K562 (cell line): Measurements from ENCODE around the gene ADAMTS7. TPM values are rescaled to one million over a fixed set of nuclear protein-coding genes. Genes with fewer than 3 reads are reported as not detected.

Experiments
- ATAC-seq: fragments of 200-7000 bp; cut with Tn5 transposase; 3 replicates; pipeline ENCODE4 v1.9.1; 2020; ENCODE audit warnings: moderate library complexity
- BruUV-seq: library from RNA; stranded (reverse); fragments of 400-500 nt; replicated peaks from 2 replicates; lab custom pipeline; 2021; lab: Mats Ljungman, UMichigan
- CTCF ChIA-PET: fragments of 300-600 bp; formaldehyde crosslinking; extraction: SDS; loops from one replicate; lab custom pipeline; 2021; ENCODE audit warnings: low intra/inter-chr PET ratio; lab: Yijun Ruan, JAX
- POLR2A ChIA-PET: fragments of 300-600, 350-650 bp; sonication (Branson Sonifier 250); formaldehyde crosslinking; extraction: SDS; loops from one replicate; lab custom pipeline; 2021; ENCODE audit warnings: antibody characterized with exemption, inconsistent platforms; lab: Yijun Ruan, JAX
- DNase-seq, 4 experiments: peaks; one replicate each; pipeline versions ENCODE4 v3.0.0 to v3.0.0-alpha.2; 2011 to 2018; ENCODE audit warnings: low spot score in 3 of 4, mixed read lengths in 3 of 4; ENCODE audit errors: extremely low read depth in 1 of 4
- FAIRE-seq: peaks from 2 replicates; lab custom pipeline; 2011; peaks lifted over from hg19 to GRCh38; lab: Jason Lieb, UNC
- H2AFZ ChIP-seq: 2 replicates; pipeline ENCODE4 v1.6.0; 2011; ENCODE audit warnings: low read depth, low read length, control low read depth, inconsistent platforms
- H3K27ac ChIP-seq: fragments of 200-600 bp; 3 replicates; pipeline ENCODE4 v1.8.0; 2011; ENCODE audit warnings: low read depth, mild to moderate bottlenecking, control low read depth, inconsistent platforms, low read length, moderate library complexity, mixed read lengths; ENCODE audit errors: extremely low read depth
- H3K27me3 ChIP-seq, 2 experiments: fragments of 300-600 bp in 1 of 2; 2 replicates in 1 of 2; 3 replicates in 1 of 2; pipeline versions ENCODE4 v1.6.0 to v1.8.0; 2011; ENCODE audit warnings: inconsistent platforms in 2 of 2, low read length in 2 of 2, mild to moderate bottlenecking in 1 of 2, mixed read lengths in 1 of 2, moderate library complexity in 1 of 2; ENCODE audit not compliant: control insufficient read depth in 2 of 2, insufficient read depth in 2 of 2
- H3K36me3 ChIP-seq: fragments of 300-600 bp; 3 replicates; pipeline ENCODE4 v1.8.0; 2011; ENCODE audit warnings: mild to moderate bottlenecking, low read length, inconsistent platforms; ENCODE audit not compliant: control insufficient read depth, insufficient read depth
- H3K4me1 ChIP-seq, 2 experiments: fragments of 200-600 bp in 1 of 2; replicated peaks in 1 of 2; 2 replicates in 1 of 2; 3 replicates in 1 of 2; pipeline versions ENCODE4 v1.5.1 to v1.8.0; 2011; ENCODE audit warnings: inconsistent platforms in 2 of 2, low read length in 2 of 2, mild to moderate bottlenecking in 1 of 2, mixed read lengths in 1 of 2, moderate library complexity in 1 of 2; ENCODE audit not compliant: control insufficient read depth in 2 of 2, insufficient read depth in 2 of 2
- H3K4me2 ChIP-seq: 2 replicates; pipeline ENCODE4 v1.6.1; 2011; ENCODE audit warnings: low read length, control low read depth, inconsistent platforms, mixed read lengths; ENCODE audit not compliant: insufficient read depth
- H3K4me3 ChIP-seq: fragments of 200-600 bp; sonication (generic), shearing (Covaris generic); 2 replicates; pipeline ENCODE4 v1.5.1; 2016; ENCODE audit warnings: control low read depth, inconsistent platforms
- H3K79me2 ChIP-seq: fragments of 200-600 bp; 3 replicates; pipeline ENCODE4 v1.8.0; 2011; ENCODE audit warnings: low read length, inconsistent platforms; ENCODE audit not compliant: control insufficient read depth, insufficient read depth
- H3K9ac ChIP-seq, 2 experiments: 2 replicates each; pipeline versions ENCODE4 v1.6.0 to v1.6.1; 2011; ENCODE audit warnings: low read depth in 2 of 2, low read length in 2 of 2, control low read depth in 1 of 2, inconsistent platforms in 1 of 2, mild to moderate bottlenecking in 1 of 2, mixed read lengths in 1 of 2; ENCODE audit not compliant: insufficient read depth in 1 of 2
- H3K9me1 ChIP-seq: one replicate; pipeline ENCODE4 v1.6.0; 2011; ENCODE audit warnings: inconsistent platforms, mild to moderate bottlenecking, low read length, moderate library complexity; ENCODE audit not compliant: control insufficient read depth, insufficient read depth
- H3K9me3 ChIP-seq: replicated peaks from 2 replicates; pipeline ENCODE4 v1.5.1; 2011; ENCODE audit warnings: low read depth, low read length, inconsistent platforms; ENCODE audit not compliant: control insufficient read depth, insufficient read depth
- H4K20me1 ChIP-seq: replicated peaks from 2 replicates; pipeline ENCODE4 v1.6.1; 2011; ENCODE audit warnings: low read length, inconsistent platforms, mixed read lengths; ENCODE audit not compliant: control insufficient read depth, insufficient read depth
- HNRNPK ChIP-seq: fragments of 200-400 bp; formaldehyde crosslinking; IDR thresholded peaks from one replicate; pipeline ENCODE4 v1.6.1; 2018; ENCODE audit warnings: mild to moderate bottlenecking, low read depth, low read length; ENCODE audit not compliant: poor library complexity, severe bottlenecking
- MGA ChIP-seq: fragments of 450-650 bp; IDR thresholded peaks from 2 replicates; pipeline ENCODE4 v1.6.1; 2016; ENCODE audit warnings: mild to moderate bottlenecking, moderate library complexity
- NFIC ChIP-seq: fragments of 450-650 bp; IDR thresholded peaks from 2 replicates; pipeline ENCODE4 v1.6.1; 2017; ENCODE audit warnings: mild to moderate bottlenecking, inconsistent platforms
- PCBP1 ChIP-seq: fragments of 200-400 bp; formaldehyde crosslinking; IDR thresholded peaks from 2 replicates; pipeline ENCODE4 v1.6.1; 2018; ENCODE audit warnings: mild to moderate bottlenecking, low read depth, low read length; ENCODE audit not compliant: poor library complexity, severe bottlenecking
- TBP ChIP-seq: optimal IDR thresholded peaks from 2 replicates; pipeline ENCODE3; 2011; ENCODE audit warnings: low read depth, low read length, improper control_type of control experiment
- UBTF ChIP-seq, 2 experiments: IDR thresholded peaks; 2 replicates each; pipeline ENCODE4 v1.6.1; 2012; ENCODE audit warnings: improper control_type of control experiment in 2 of 2, low read depth in 2 of 2, low read length in 2 of 2, borderline replicate concordance in 1 of 2
- WGBS: fragments of 100-300 bp; shearing (Covaris generic); methylation state at CpG from one replicate; pipeline ENCODE4 v1.1.6; 2016; ENCODE audit warnings: low coverage, mixed read lengths; ENCODE audit not compliant: insufficient coverage; ENCODE audit errors: missing lambda C conversion rate; 5-methylcytosine and 5-hydroxymethylcytosine counted together
- in situ Hi-C: fragments of 300-500 bp; cut with MboI; formaldehyde crosslinking; loops from 4 replicates; pipeline ENCODE4 v1.15.0; 2018; ENCODE audit warnings: inconsistent platforms, mixed read lengths
- intact Hi-C: fragments of 100-400 bp; cut with micrococcal nuclease; formaldehyde crosslinking; loops from 2 replicates; pipeline ENCODE4 v1.14.2; 2022
- polyA plus RNA-seq, 8 experiments: library from polyadenylated mRNA; depleted of rRNA in 4 of 8; stranded (reverse) in 5 of 8; unstranded in 3 of 8; fragments of >200 nt; fragmentation: Nextera tagmentation in 2 of 8; fragmentation: Illumina TruSeq in 1 of 8; extraction: Ambion mirVana in 2 of 8; extraction: Trizol in 1 of 8; gene quantifications; 2 replicates each; pipeline versions ENCODE4 v1.2.1 to v1.2.3, GENCODE V29; 2011 to 2014; ENCODE audit warnings: inconsistent platforms in 1 of 8, missing spikeins in 1 of 8
- total RNA-seq, 7 experiments: library from RNA; depleted of rRNA in 6 of 7; stranded (reverse); fragments of >200 nt in 6 of 7; fragmentation: Illumina TruSeq in 2 of 7; extraction: Trizol in 2 of 7; gene quantifications; 2 replicates each; pipeline versions ENCODE4 v1.2.1 to v1.2.3, GENCODE V29; 2011 to 2021; ENCODE audit warnings: low replicate concordance in 1 of 7

ADAMTS7 gene
- total and polyA plus RNA-seq, 9 of the 15 experiments (the other 6 are each of a cell fraction or from before 2014, with no cell fraction given), result 0.05 to 0.07 TPM; not detected in 7

GRCh38 chr15:78810362-78811123, 721 bp downstream of the ADAMTS7 start:
- peak overlapping the region; percentile 46 for H3K4me3 ChIP-seq
- peaks cover 6% of the 10 kb centered on the region for H3K9me1 ChIP-seq
- no peaks in the 10 kb centered on the region for H3K36me3 ChIP-seq
- peak overlapping the region; percentile 29; the same call in 1 of the 2 replicates for H3K4me2 ChIP-seq
- DNase-seq (peak in 3 of 4 experiments; percentile 24 to 36 (median 36)), ATAC-seq (peak; percentile 26), FAIRE-seq (no peak)
- WGBS, result 12% methylated on average over 35 of the region's 76 CpGs
- H2AFZ ChIP-seq, result peak overlapping the region; percentile 69; the same call in 1 of the 2 replicates
- H3K79me2 ChIP-seq, result no peaks in the 10 kb centered on the region
- H3K27me3 ChIP-seq, result peaks cover 21 to 27% of the 10 kb centered on the region in 2 experiments; a peak in 3 of 5 replicates
- TF ChIP-seq PCBP1, result no peak
- no peak for TF ChIP-seq HNRNPK
- peak; percentile 58 for TF ChIP-seq NFIC
- TF ChIP-seq UBTF (IDR thresholded peaks at IDR 0.05; ENCODE audit: borderline replicate concordance in 1 of 2, low read depth in 2 of 2, low read length in 2 of 2), result 0 out of 4 replicates have a peak, but pooled peaks of 1 of the 2 experiments have one; percentile 19
- no peak for TF ChIP-seq MGA
- no peak for TF ChIP-seq TBP
- H3K27ac ChIP-seq, result no peak overlapping the region
- H3K9ac ChIP-seq, result peak overlapping the region in 1 of 2 experiments; percentile 76; a peak in 2 of 4 replicates
- intact Hi-C loops (no loop called here), in situ Hi-C loops (no loop called here)
- ChIA-PET POLR2A (interaction anchor here (0.6 to 1.1 kb wide), 4 partner anchors 20 to 1404 kb away, joined by 3 read pairs; no protein-coding TSS in a partner anchor), CTCF (no interaction called here)
- peaks cover 5% of the 10 kb centered on the region; the same call in 1 of the 2 replicates for H3K9me3 ChIP-seq
- H4K20me1 ChIP-seq, result peaks cover 6% of the 10 kb centered on the region; the same call in 1 of the 2 replicates
- H3K4me1 ChIP-seq, result peaks cover 0 to 22% of the 10 kb centered on the region in 2 experiments; a peak in 3 of 5 replicates
- BruUV-seq, result no TSS peak
